ENCODE data around the gene ANKRD40.
"Not testable (repeated sequence)": the region's sequence is repeated elsewhere in the genome, so short reads cannot be mapped to it uniquely, and the experiment has no call there.

The ANKRD40 gene

GRCh38 chr17:50707289-50708049 is at the start of gene ANKRD40:
Gene ANKRD40, minus strand, starts transcription at chr17:50707914. Its CDS starts 260 bp downstream, at chr17:50707654.
- peak; percentile 78 for DNase-seq (ENCODE audit: low read depth)

GRCh38 chr17:50754521-50754920 is 46.8 kb upstream of the ANKRD40 start:
- DNase-seq (ENCODE audit: low read depth): no peak

- no peak for DNase-seq (ENCODE audit: low read depth)
These were observed 41.5 kb upstream of the ANKRD40 start for GRCh38 chr17:50749245-50749644.

GRCh38 chr17:50745631-50746030 is 37.9 kb upstream of the ANKRD40 start:
- no peak for DNase-seq (ENCODE audit: low read depth)

- no peak for DNase-seq (ENCODE audit: low read depth)
These were observed 31.4 kb upstream of the ANKRD40 start for GRCh38 chr17:50739098-50739497.

- DNase-seq (ENCODE audit: low read depth): no peak
These were observed 29.5 kb upstream of the ANKRD40 start for GRCh38 chr17:50737118-50737698.

- no peak for DNase-seq (ENCODE audit: low read depth)
These were observed 27.6 kb upstream of the ANKRD40 start for GRCh38 chr17:50735287-50735686.

GRCh38 chr17:50731575-50732460 is 24.1 kb upstream of the ANKRD40 start:
- no peak for DNase-seq (ENCODE audit: low read depth)

- no peak for DNase-seq (ENCODE audit: low read depth)
These were observed 21.4 kb upstream of the ANKRD40 start for GRCh38 chr17:50728881-50729765.

GRCh38 chr17:50728112-50728429 is 20.4 kb upstream of the ANKRD40 start:
- DNase-seq (ENCODE audit: low read depth): no peak

- no peak for DNase-seq (ENCODE audit: low read depth)
These were observed 18.3 kb upstream of the ANKRD40 start for GRCh38 chr17:50725769-50726655.

- not testable (repeated sequence) for DNase-seq (ENCODE audit: low read depth)
These were observed 16.9 kb upstream of the ANKRD40 start for GRCh38 chr17:50724622-50725021.

GRCh38 chr17:50722746-50723145 is 15.0 kb upstream of the ANKRD40 start:
- DNase-seq (ENCODE audit: low read depth): no peak

GRCh38 chr17:50721194-50722010 is 13.7 kb upstream of the ANKRD40 start:
- DNase-seq (ENCODE audit: low read depth): no peak

GRCh38 chr17:50719924-50720794 is 12.4 kb upstream of the ANKRD40 start:
- DNase-seq (ENCODE audit: low read depth): no peak

- DNase-seq (ENCODE audit: low read depth): peak; percentile 87
These were observed 11.6 kb upstream of the ANKRD40 start, which contains the start of gene LUC7L3 for GRCh38 chr17:50719144-50719923. Gene LUC7L3, plus strand, starts transcription at chr17:50719603. Its CDS starts 130 bp downstream, at chr17:50719733.

GRCh38 chr17:50715471-50715870 is 7.8 kb upstream of the ANKRD40 start:
- DNase-seq (ENCODE audit: low read depth): no peak

- no peak for DNase-seq (ENCODE audit: low read depth)
These were observed 4.9 kb upstream of the ANKRD40 start for GRCh38 chr17:50712641-50713040.

All from CMK (cell line).